Cerebellar cortex (tissue), 1 donor: ENCODE data around the gene LPCAT3.
A peak's percentile ranks its signal among the peaks of the same experiment; 100 is the strongest.

Source experiments
- DNase-seq: peaks from one replicate; pipeline ENCODE4 v3.0.0-alpha.2; 2015; ENCODE audit warnings: low spot score

Gene LPCAT3

GRCh38 chr12:6936636-6937480 lies 81.4 kb downstream of the LPCAT3 start:
- no peak for DNase-seq

GRCh38 chr12:6936194-6936635 lies 82.1 kb downstream of the LPCAT3 start:
- no peak for DNase-seq

- DNase-seq = no peak
Observed at GRCh38 chr12:6935371-6936193, 82.7 kb downstream of the LPCAT3 start.

GRCh38 chr12:6934110-6934509 lies 84.2 kb downstream of the LPCAT3 start:
- no peak for DNase-seq

GRCh38 chr12:6932766-6933165 lies 85.5 kb downstream of the LPCAT3 start:
- no peak for DNase-seq

- no peak for DNase-seq
Observed at GRCh38 chr12:6929466-6930452, 88.5 kb downstream of the LPCAT3 start.

- DNase-seq = no peak
Observed at GRCh38 chr12:6928703-6929407, 89.4 kb downstream of the LPCAT3 start.

GRCh38 chr12:6928022-6928702 lies 90.1 kb downstream of the LPCAT3 start:
- DNase-seq = no peak

- peak; percentile 81 for DNase-seq
Observed at GRCh38 chr12:6927379-6928021, 90.8 kb downstream of the LPCAT3 start, which contains the start of gene ATN1. Gene ATN1, plus strand, starts transcription at chr12:6927959. Its CDS starts 6,043 bp downstream, at chr12:6934002.
